IPS-NIHi7 (cell line): ENCODE data around the gene SLC8B1.

Source experiments
- DNase-seq: peaks from one replicate; pipeline ENCODE4 v3.0.0; 2012; ENCODE audit warnings: mixed read lengths; ENCODE audit errors: extremely low spot score

The SLC8B1 gene

GRCh38 chr12:113322343-113322742, 12.6 kb downstream of the SLC8B1 start:
- DNase-seq, result no peak

GRCh38 chr12:113320401-113320800, 14.5 kb downstream of the SLC8B1 start:
- no peak for DNase-seq

- DNase-seq, result no peak
These were observed 15.8 kb downstream of the SLC8B1 start for GRCh38 chr12:113318900-113319628.

- DNase-seq, result no peak
These were observed 16.8 kb downstream of the SLC8B1 start for GRCh38 chr12:113318046-113318656.

- DNase-seq, result no peak
These were observed 17.8 kb downstream of the SLC8B1 start for GRCh38 chr12:113317122-113317521.

- no peak for DNase-seq
These were observed 18.8 kb downstream of the SLC8B1 start for GRCh38 chr12:113316155-113316554.

GRCh38 chr12:113315358-113315757, 19.6 kb downstream of the SLC8B1 start:
- DNase-seq, result no peak

- DNase-seq, result no peak
These were observed 20.8 kb downstream of the SLC8B1 start for GRCh38 chr12:113314121-113314529.

- DNase-seq, result no peak
These were observed 24.4 kb downstream of the SLC8B1 start for GRCh38 chr12:113310489-113310888.

GRCh38 chr12:113306382-113306781, 28.5 kb downstream of the SLC8B1 start:
- DNase-seq, result no peak

- DNase-seq, result no peak
These were observed 29.5 kb downstream of the SLC8B1 start for GRCh38 chr12:113305281-113305856.

- no peak for DNase-seq
These were observed 31.8 kb downstream of the SLC8B1 start for GRCh38 chr12:113302886-113303640.

- no peak for DNase-seq
These were observed 32.4 kb downstream of the SLC8B1 start for GRCh38 chr12:113302466-113302865.

GRCh38 chr12:113301811-113302210, 33.1 kb downstream of the SLC8B1 start:
- DNase-seq, result no peak

GRCh38 chr12:113299619-113300237, 35.2 kb downstream of the SLC8B1 start:
- peak; percentile 93 for DNase-seq

- no peak for DNase-seq
These were observed 35.9 kb downstream of the SLC8B1 start for GRCh38 chr12:113298861-113299545.

- no peak for DNase-seq
These were observed 36.5 kb downstream of the SLC8B1 start for GRCh38 chr12:113298472-113298817.

GRCh38 chr12:113297621-113298471, 37.1 kb downstream of the SLC8B1 start:
- no peak for DNase-seq

GRCh38 chr12:113297214-113297587, 37.7 kb downstream of the SLC8B1 start:
- no peak for DNase-seq

GRCh38 chr12:113296557-113297213, 38.2 kb downstream of the SLC8B1 start:
- DNase-seq, result no peak
